Panc1 (cell line): Measurements from ENCODE around the gene PARP11. TPM values are rescaled to one million over a fixed set of nuclear protein-coding genes. Genes with fewer than 3 reads are reported as not detected.

Source experiments
- ATAC-seq: fragments of 200-7000 bp; cut with Tn5 transposase; 2 replicates; pipeline ENCODE4 v1.9.1; 2020; ENCODE audit warnings: mild to moderate bottlenecking, moderate library complexity
- BruUV-seq: library from RNA; stranded (reverse); fragments of 400-500 nt; replicated peaks from 2 replicates; lab custom pipeline; 2021; lab: Mats Ljungman, UMichigan
- CTCF ChIA-PET: fragments of 300-600 bp; sonication (Branson Sonifier 250); formaldehyde crosslinking; loops from one replicate; lab custom pipeline; 2022; ENCODE audit warnings: antibody characterized with exemption; lab: Charles Lee
- POLR2A ChIA-PET: fragments of 300-600 bp; sonication (Branson Sonifier 250); formaldehyde crosslinking; loops from one replicate; lab custom pipeline; 2022; ENCODE audit warnings: antibody characterized with exemption; lab: Charles Lee
- DNase-seq: peaks from one replicate; pipeline ENCODE4 v3.0.0-alpha.2; 2010; ENCODE audit warnings: low read depth, low spot score
- H3K27ac ChIP-seq: 2 replicates; pipeline ENCODE4 v1.5.1; 2011; ENCODE audit warnings: mild to moderate bottlenecking, low read length, inconsistent platforms
- H3K27me3 ChIP-seq: fragments of 200-500 bp; sonication (Bioruptor generic); 2 replicates; pipeline ENCODE4 v1.6.0; 2014; ENCODE audit warnings: low read length, inconsistent platforms; ENCODE audit not compliant: control insufficient read depth, insufficient read depth
- H3K36me3 ChIP-seq: fragments of 200-500 bp; sonication (Bioruptor generic); 2 replicates; pipeline ENCODE4 v1.5.1; 2014; ENCODE audit warnings: inconsistent platforms, mild to moderate bottlenecking, low read length, moderate library complexity; ENCODE audit not compliant: control insufficient read depth, insufficient read depth
- H3K4me1 ChIP-seq: 2 replicates; pipeline ENCODE4 v1.5.1; 2011; ENCODE audit warnings: inconsistent platforms, mild to moderate bottlenecking, low read length, moderate library complexity; ENCODE audit not compliant: control insufficient read depth, insufficient read depth
- H3K4me3 ChIP-seq, 2 experiments: 2 replicates each; pipeline ENCODE4 v1.5.1; 2011 to 2012; ENCODE audit warnings: low read depth in 2 of 2, low read length in 2 of 2, mild to moderate bottlenecking in 2 of 2, inconsistent platforms in 1 of 2, moderate library complexity in 1 of 2
- H3K9me3 ChIP-seq: fragments of 200-500 bp; sonication (Bioruptor generic); 2 replicates; pipeline ENCODE4 v1.5.1; 2014; ENCODE audit warnings: low read depth, mild to moderate bottlenecking, inconsistent platforms, low read length, moderate library complexity; ENCODE audit not compliant: control insufficient read depth, insufficient read depth
- POLR2AphosphoS5 ChIP-seq: IDR thresholded peaks from 2 replicates; pipeline ENCODE4 v1.6.1; 2012; ENCODE audit warnings: mild to moderate bottlenecking, low read depth, low read length, moderate library complexity
- SIN3A ChIP-seq: IDR thresholded peaks from 2 replicates; pipeline ENCODE4 v1.6.1; 2012; ENCODE audit warnings: low read depth, mild to moderate bottlenecking, low read length, moderate library complexity, borderline replicate concordance; ENCODE audit not compliant: insufficient read depth
- TCF7L2 ChIP-seq: IDR thresholded peaks from 2 replicates; pipeline ENCODE4 v1.6.1; 2011; ENCODE audit warnings: mild to moderate bottlenecking, low read depth, low read length, inconsistent platforms
- in situ Hi-C: cut with HindIII; loops from 2 replicates; pipeline ENCODE4 v1.10.0; 2016; ENCODE audit warnings: low sequenced_read_pairs, low pct_unique_long_range_greater_than_20kb
- intact Hi-C: fragments of 100-400 bp; cut with micrococcal nuclease; formaldehyde crosslinking; loops from one replicate; pipeline ENCODE4 v1.10.0; 2022; ENCODE audit not compliant: unreplicated experiment
- total RNA-seq: library from RNA; stranded (reverse); gene quantifications from one replicate; pipeline ENCODE4 v1.2.1, GENCODE V29; 2021; ENCODE audit not compliant: unreplicated experiment
- TF ChIP-seq, protein P1 (sequence below): fragments of 450-650 bp; IDR thresholded peaks from 2 replicates; pipeline ENCODE4 v1.5.1; 2017; ENCODE audit warnings: mild to moderate bottlenecking
- TF ChIP-seq, protein P2 (sequence below), 2 experiments: IDR thresholded peaks; 2 replicates each; pipeline ENCODE4 v1.6.1; 2011 to 2012; ENCODE audit warnings: low read depth in 2 of 2, control low read depth in 1 of 2, low read length in 1 of 2, mild to moderate bottlenecking in 1 of 2, moderate library complexity in 1 of 2; ENCODE audit not compliant: insufficient read depth in 1 of 2

PARP11 gene
- total RNA-seq, 1 experiment from 2014 or later = 7.3 TPM

DNA sequence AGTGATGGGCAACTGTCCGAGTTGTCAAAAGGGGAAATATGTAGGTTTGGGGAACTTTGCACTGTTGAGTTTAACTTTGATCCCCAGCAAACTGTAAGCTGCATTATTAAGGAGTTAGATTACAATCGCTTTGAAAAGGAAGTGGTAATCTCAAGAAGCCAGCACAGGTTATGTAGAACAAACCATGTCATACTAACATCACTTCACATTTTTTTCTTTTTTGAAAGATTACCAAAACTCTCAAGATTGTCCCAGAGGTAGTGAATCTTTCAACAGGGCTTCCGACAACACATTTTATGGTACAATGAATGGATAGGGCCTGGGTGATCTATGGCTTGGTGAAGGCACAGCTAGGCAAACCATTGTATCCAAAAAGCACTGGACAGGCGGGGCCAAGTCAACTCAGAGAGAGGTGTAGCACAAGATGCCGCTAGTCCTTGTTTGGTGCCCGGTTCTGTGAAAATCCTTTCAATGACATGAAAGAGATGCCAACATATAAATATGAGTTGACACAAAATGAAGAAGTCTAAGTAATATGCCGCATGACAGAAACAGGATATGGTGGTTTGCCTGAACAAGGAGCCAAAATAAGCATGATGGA is 24.3 kb upstream of the PARP11 start:
- CTCF ChIA-PET = no interaction called here
- POLR2A ChIA-PET = no interaction called here
- DNase-seq = no peak

DNA sequence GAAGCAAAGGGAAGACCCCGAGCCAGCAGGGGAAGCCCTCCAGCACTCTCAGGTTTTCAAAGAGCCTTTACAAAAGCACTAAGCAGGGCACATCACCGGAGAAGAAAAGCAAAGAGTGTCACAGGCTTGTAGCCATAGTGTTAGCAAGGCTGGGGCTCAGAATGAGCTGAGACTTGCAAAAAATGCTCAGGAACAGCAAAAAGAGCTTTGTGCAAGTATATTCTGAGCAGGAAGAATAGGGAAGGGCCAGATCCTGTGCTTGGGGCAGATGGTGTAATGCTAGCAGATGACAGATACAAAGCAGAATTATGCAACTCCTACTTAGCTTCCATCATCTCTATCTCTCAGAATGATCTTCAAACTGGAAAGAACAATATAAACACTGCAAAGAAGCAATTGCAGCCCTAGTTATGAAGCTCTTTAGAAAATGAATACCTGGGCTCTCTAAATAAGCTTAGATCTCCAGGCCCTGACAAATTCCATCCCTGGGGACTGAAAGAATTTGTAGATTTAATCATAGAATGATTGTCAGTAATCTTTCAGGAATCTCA is 23.7 kb upstream of the PARP11 start:
- in situ Hi-C loops = no loop called here
- DNase-seq = no peak
- ChIA-PET CTCF (interaction anchor here (0.6 kb wide), 1 partner anchor 11 kb away, joined by 7 read pairs; no protein-coding TSS in a partner anchor), POLR2A (no interaction called here)
- Histone ChIP-seq H3K27ac (no peak overlapping the region), H3K36me3 (no peaks in the 10 kb centered on the region), H3K9me3 (no peaks in the 10 kb centered on the region), H3K4me1 (no peaks in the 10 kb centered on the region), H3K4me3 (no peak overlapping the region), H3K27me3 (peaks cover 4% of the 10 kb centered on the region; the same call in 1 of the 2 replicates)
- no peak for ATAC-seq
- TF ChIP-seq, protein P1, sequence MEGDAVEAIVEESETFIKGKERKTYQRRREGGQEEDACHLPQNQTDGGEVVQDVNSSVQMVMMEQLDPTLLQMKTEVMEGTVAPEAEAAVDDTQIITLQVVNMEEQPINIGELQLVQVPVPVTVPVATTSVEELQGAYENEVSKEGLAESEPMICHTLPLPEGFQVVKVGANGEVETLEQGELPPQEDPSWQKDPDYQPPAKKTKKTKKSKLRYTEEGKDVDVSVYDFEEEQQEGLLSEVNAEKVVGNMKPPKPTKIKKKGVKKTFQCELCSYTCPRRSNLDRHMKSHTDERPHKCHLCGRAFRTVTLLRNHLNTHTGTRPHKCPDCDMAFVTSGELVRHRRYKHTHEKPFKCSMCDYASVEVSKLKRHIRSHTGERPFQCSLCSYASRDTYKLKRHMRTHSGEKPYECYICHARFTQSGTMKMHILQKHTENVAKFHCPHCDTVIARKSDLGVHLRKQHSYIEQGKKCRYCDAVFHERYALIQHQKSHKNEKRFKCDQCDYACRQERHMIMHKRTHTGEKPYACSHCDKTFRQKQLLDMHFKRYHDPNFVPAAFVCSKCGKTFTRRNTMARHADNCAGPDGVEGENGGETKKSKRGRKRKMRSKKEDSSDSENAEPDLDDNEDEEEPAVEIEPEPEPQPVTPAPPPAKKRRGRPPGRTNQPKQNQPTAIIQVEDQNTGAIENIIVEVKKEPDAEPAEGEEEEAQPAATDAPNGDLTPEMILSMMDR = no peak
- TF ChIP-seq, protein P2, sequence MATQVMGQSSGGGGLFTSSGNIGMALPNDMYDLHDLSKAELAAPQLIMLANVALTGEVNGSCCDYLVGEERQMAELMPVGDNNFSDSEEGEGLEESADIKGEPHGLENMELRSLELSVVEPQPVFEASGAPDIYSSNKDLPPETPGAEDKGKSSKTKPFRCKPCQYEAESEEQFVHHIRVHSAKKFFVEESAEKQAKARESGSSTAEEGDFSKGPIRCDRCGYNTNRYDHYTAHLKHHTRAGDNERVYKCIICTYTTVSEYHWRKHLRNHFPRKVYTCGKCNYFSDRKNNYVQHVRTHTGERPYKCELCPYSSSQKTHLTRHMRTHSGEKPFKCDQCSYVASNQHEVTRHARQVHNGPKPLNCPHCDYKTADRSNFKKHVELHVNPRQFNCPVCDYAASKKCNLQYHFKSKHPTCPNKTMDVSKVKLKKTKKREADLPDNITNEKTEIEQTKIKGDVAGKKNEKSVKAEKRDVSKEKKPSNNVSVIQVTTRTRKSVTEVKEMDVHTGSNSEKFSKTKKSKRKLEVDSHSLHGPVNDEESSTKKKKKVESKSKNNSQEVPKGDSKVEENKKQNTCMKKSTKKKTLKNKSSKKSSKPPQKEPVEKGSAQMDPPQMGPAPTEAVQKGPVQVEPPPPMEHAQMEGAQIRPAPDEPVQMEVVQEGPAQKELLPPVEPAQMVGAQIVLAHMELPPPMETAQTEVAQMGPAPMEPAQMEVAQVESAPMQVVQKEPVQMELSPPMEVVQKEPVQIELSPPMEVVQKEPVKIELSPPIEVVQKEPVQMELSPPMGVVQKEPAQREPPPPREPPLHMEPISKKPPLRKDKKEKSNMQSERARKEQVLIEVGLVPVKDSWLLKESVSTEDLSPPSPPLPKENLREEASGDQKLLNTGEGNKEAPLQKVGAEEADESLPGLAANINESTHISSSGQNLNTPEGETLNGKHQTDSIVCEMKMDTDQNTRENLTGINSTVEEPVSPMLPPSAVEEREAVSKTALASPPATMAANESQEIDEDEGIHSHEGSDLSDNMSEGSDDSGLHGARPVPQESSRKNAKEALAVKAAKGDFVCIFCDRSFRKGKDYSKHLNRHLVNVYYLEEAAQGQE (IDR thresholded peaks at IDR 0.05; ENCODE audit: insufficient read depth in 1 of 2, low read depth in 2 of 2, low read length in 1 of 2) = no peak
- no peak for TF ChIP-seq TCF7L2
- no peak for TF ChIP-seq POLR2AphosphoS5
- no peak for TF ChIP-seq SIN3A
- intact Hi-C loops = no loop called here
- no TSS peak for BruUV-seq

More for the DNA sequence above, 24.3 kb upstream of the PARP11 start:
- Histone ChIP-seq H3K36me3 (no peaks in the 10 kb centered on the region), H3K4me3 (no peak overlapping the region), H3K27me3 (peaks cover 4% of the 10 kb centered on the region; the same call in 1 of the 2 replicates), H3K27ac (no peak overlapping the region), H3K9me3 (no peaks in the 10 kb centered on the region), H3K4me1 (no peaks in the 10 kb centered on the region)
- no TSS peak for BruUV-seq
- intact Hi-C loops = no loop called here
- ATAC-seq = no peak
- in situ Hi-C loops = no loop called here
- TF ChIP-seq, protein P1 = no peak
- TF ChIP-seq TCF7L2 = no peak
- TF ChIP-seq POLR2AphosphoS5 = no peak
- no peak for TF ChIP-seq SIN3A
- TF ChIP-seq, protein P2 (IDR thresholded peaks at IDR 0.05; ENCODE audit: insufficient read depth in 1 of 2, low read depth in 2 of 2, low read length in 1 of 2) = no peak
